ENCODE results near the gene FBXW11.

DNA sequence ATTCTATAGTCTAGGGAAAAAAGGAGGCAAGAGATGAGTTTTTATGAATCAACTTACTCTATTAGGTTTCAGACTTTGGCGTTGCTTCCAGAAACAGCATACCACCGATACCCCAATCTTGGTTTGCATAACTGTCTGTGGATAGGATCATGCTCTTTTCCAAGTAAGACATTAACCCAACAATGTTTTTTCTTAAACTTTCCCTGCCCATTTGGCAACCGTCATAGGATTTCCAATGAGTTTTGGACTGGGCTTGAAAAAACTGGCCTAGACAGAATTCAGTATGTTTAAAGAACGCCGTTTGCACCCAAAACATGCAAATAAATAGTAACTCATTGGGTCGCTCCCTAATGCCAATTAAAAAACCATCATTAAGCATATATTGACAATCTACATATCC is 114.8 kb downstream of the FBXW11 start:
- TF ChIP-seq, protein P1, sequence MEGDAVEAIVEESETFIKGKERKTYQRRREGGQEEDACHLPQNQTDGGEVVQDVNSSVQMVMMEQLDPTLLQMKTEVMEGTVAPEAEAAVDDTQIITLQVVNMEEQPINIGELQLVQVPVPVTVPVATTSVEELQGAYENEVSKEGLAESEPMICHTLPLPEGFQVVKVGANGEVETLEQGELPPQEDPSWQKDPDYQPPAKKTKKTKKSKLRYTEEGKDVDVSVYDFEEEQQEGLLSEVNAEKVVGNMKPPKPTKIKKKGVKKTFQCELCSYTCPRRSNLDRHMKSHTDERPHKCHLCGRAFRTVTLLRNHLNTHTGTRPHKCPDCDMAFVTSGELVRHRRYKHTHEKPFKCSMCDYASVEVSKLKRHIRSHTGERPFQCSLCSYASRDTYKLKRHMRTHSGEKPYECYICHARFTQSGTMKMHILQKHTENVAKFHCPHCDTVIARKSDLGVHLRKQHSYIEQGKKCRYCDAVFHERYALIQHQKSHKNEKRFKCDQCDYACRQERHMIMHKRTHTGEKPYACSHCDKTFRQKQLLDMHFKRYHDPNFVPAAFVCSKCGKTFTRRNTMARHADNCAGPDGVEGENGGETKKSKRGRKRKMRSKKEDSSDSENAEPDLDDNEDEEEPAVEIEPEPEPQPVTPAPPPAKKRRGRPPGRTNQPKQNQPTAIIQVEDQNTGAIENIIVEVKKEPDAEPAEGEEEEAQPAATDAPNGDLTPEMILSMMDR (IDR thresholded peaks at IDR 0.05) = no peak
- TF ChIP-seq POLR2AphosphoS5 (IDR thresholded peaks at IDR 0.05) (no peak), POLR2A (IDR thresholded peaks at IDR 0.05) (no peak)

All from transverse colon (tissue), 4 donors.